Liver (tissue), 9 donors: Measurements from ENCODE around the gene CD81. TPM values are rescaled to one million over a fixed set of nuclear protein-coding genes. Genes with fewer than 3 reads are reported as not detected.

Experiments used
- DNase-seq: peaks from one replicate; pipeline ENCODE4 v3.0.0-alpha.2; 2017; ENCODE audit warnings: low spot score
- H3K27ac ChIP-seq, 2 donors: one replicate each; pipeline ENCODE4 v1.7.0; 2013; ENCODE audit warnings: inconsistent platforms in 2 of 2, low read length in 2 of 2, control low read depth in 1 of 2, low read depth in 1 of 2, mild to moderate bottlenecking in 1 of 2
- H3K27me3 ChIP-seq, 4 donors: one replicate each; pipeline versions ENCODE4 v1.6.1 to v1.7.0; 2013; ENCODE audit warnings: low read length in 3 of 4, inconsistent platforms in 1 of 4, mild to moderate bottlenecking in 1 of 4, moderate library complexity in 1 of 4; ENCODE audit not compliant: control insufficient read depth in 4 of 4, insufficient read depth in 4 of 4
- H3K36me3 ChIP-seq, 4 donors: one replicate each; pipeline versions ENCODE4 v1.6.1 to v1.7.0; 2013; ENCODE audit warnings: low read length in 3 of 4, mild to moderate bottlenecking in 3 of 4, low read depth in 1 of 4, moderate library complexity in 1 of 4; ENCODE audit not compliant: control insufficient read depth in 4 of 4, insufficient read depth in 3 of 4
- H3K4me1 ChIP-seq, 4 donors: one replicate each; pipeline versions ENCODE4 v1.6.1 to v1.7.0; 2013; ENCODE audit warnings: low read length in 3 of 4, mild to moderate bottlenecking in 3 of 4, moderate library complexity in 1 of 4; ENCODE audit not compliant: control insufficient read depth in 4 of 4, insufficient read depth in 4 of 4
- H3K4me3 ChIP-seq, 3 donors: one replicate each; pipeline versions ENCODE4 v1.6.1 to v1.7.0; 2013; ENCODE audit warnings: low read length in 3 of 3, control low read depth in 1 of 3, low read depth in 1 of 3, mild to moderate bottlenecking in 1 of 3
- H3K9ac ChIP-seq, 2 donors: one replicate each; pipeline ENCODE4 v1.7.0; 2013; ENCODE audit warnings: low read length in 2 of 2, mild to moderate bottlenecking in 2 of 2, moderate library complexity in 2 of 2, control low read depth in 1 of 2, low read depth in 1 of 2
- H3K9me3 ChIP-seq, 4 donors: one replicate each; pipeline versions ENCODE4 v1.6.1 to v1.7.0; 2013; ENCODE audit warnings: low read length in 3 of 4; ENCODE audit not compliant: control insufficient read depth in 4 of 4
- EGR1 ChIP-seq, 2 donors: IDR thresholded peaks; 2 replicates each; pipeline ENCODE4 v1.6.1; 2016 to 2018; ENCODE audit warnings: antibody characterized with exemption in 2 of 2, low read depth in 2 of 2
- RAD21 ChIP-seq, 2 donors: IDR thresholded peaks; 2 replicates each; pipeline ENCODE4 v1.6.1; 2016; ENCODE audit warnings: antibody characterized with exemption in 2 of 2, mild to moderate bottlenecking in 2 of 2
- REST ChIP-seq: IDR thresholded peaks from 2 replicates; pipeline ENCODE4 v1.6.1; 2016; ENCODE audit warnings: antibody characterized with exemption, mild to moderate bottlenecking
- RXRA ChIP-seq, 2 donors: IDR thresholded peaks; 2 replicates each; pipeline ENCODE4 v1.6.1; 2017 to 2018; ENCODE audit warnings: antibody characterized with exemption in 2 of 2, mild to moderate bottlenecking in 1 of 2
- SP1 ChIP-seq: IDR thresholded peaks from 2 replicates; pipeline ENCODE4 v1.6.1; 2018; ENCODE audit warnings: antibody characterized with exemption, mild to moderate bottlenecking
- TAF1 ChIP-seq: conservative IDR thresholded peaks from 2 replicates; pipeline ENCODE4 v1.6.1; 2016; ENCODE audit warnings: antibody characterized with exemption, mild to moderate bottlenecking
- ZBTB33 ChIP-seq: IDR thresholded peaks from 2 replicates; pipeline ENCODE4 v1.6.1; 2016; ENCODE audit warnings: antibody characterized with exemption
- whole genome bisulfite sequencing: extraction: QIAGEN DNeasy Blood & Tissue Kit; methylation state at CpG from one replicate; pipeline ENCODE4 v1.1.7; 2013; 5-methylcytosine and 5-hydroxymethylcytosine counted together
- polyA plus RNA-seq, 2 donors: library from polyadenylated mRNA; stranded (reverse) in 1 of 2; unstranded in 1 of 2; fragments of 200-250 nt in 1 of 2; fragments of >200 nt in 1 of 2; fragmentation: Nextera tagmentation in 1 of 2; extraction: Ambion mirVana in 1 of 2; gene quantifications; one replicate each; pipeline versions ENCODE4 v1.2.1 to v1.2.3, GENCODE V29; 2013 to 2015
- total RNA-seq, 2 donors: library from RNA; depleted of rRNA; stranded (reverse); fragments of >200 nt; gene quantifications; one replicate each; pipeline ENCODE4 v1.2.3, GENCODE V29; 2014
- donor health status: healthy.
- donor health status: healthy.
- donor health status: healthy.
- donor health status: healthy.
- donor health status: healthy.

Gene CD81
- total and polyA plus RNA-seq, 4 donors = 76.9 to 712 (median 164) TPM

- Histone ChIP-seq H3K27ac (peak overlapping the region in 1 of 2 donors; percentile 60), H3K36me3 (peaks cover 0 to 14% (median 6%) of the 10 kb centered on the region in 4 donors), H3K4me3 (no peak overlapping the region), H3K27me3 (no peaks in the 10 kb centered on the region), H3K9ac (no peak overlapping the region), H3K9me3 (no peaks in the 10 kb centered on the region), H3K4me1 (peaks cover 48 to 93% (median 76%) of the 10 kb centered on the region in 4 donors)
- WGBS = 45% methylated on average over 14 of the region's 14 CpGs
- no peak for DNase-seq
- TF ChIP-seq REST (no peak), SP1 (no peak), EGR1 (IDR thresholded peaks at IDR 0.05; ENCODE audit: low read depth in 2 of 2) (no peak)
Measured at GRCh38 chr11:2387266-2387987, 10.3 kb downstream of the CD81 start.

GRCh38 chr11:2388431-2389376, 11.6 kb downstream of the CD81 start:
- H3K27ac ChIP-seq = peak overlapping the region in 1 of 2 donors; percentile 6
- 76% methylated on average over 15 of the region's 15 CpGs for WGBS
- H3K36me3 ChIP-seq = peaks cover 0 to 19% (median 10%) of the 10 kb centered on the region in 4 donors
- no peaks in the 10 kb centered on the region for H3K27me3 ChIP-seq
- no peaks in the 10 kb centered on the region for H3K9me3 ChIP-seq
- H3K4me3 ChIP-seq = no peak overlapping the region
- H3K9ac ChIP-seq = no peak overlapping the region
- no peak for DNase-seq
- peaks cover 41 to 84% (median 68%) of the 10 kb centered on the region in 4 donors for H3K4me1 ChIP-seq
- TF ChIP-seq RAD21 (IDR thresholded peaks at IDR 0.05) = no peak
- no peak for TF ChIP-seq REST
- TF ChIP-seq ZBTB33 = no peak
- TF ChIP-seq RXRA (IDR thresholded peaks at IDR 0.05) = no peak
- no peak for TF ChIP-seq TAF1
